NB4 (cell line): ENCODE data around the gene ZNF652.

Experiments
- MAX ChIP-seq: IDR thresholded peaks from 2 replicates; pipeline ENCODE4 v1.6.1; 2011; ENCODE audit warnings: low read depth, low read length
- TF ChIP-seq, protein P1 (sequence below): IDR thresholded peaks from one replicate; pipeline ENCODE4 v1.5.1; 2012; ENCODE audit warnings: low read depth, low read length

DNA sequence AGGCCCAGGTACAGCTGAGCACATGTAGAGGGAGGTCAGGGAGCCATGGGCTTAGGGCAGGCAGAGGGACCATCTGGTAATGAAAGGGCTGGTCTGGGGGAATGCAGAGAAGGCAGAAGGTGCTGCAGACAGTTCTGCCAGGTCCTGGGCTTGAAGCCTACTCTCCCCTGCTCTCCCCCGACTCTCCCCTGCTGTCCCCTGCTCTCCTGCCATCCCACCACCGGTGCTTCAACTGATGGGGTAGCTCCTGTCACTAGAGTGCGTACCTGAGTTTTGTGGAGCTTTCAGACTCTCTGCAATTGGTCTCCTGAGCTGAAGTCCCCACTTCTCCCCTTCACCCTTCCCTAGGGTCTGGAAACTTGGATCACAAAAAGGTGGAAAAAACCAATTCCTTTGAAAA is 94.1 kb downstream of the ZNF652 start:
- no peak for TF ChIP-seq MAX
- TF ChIP-seq, protein P1, sequence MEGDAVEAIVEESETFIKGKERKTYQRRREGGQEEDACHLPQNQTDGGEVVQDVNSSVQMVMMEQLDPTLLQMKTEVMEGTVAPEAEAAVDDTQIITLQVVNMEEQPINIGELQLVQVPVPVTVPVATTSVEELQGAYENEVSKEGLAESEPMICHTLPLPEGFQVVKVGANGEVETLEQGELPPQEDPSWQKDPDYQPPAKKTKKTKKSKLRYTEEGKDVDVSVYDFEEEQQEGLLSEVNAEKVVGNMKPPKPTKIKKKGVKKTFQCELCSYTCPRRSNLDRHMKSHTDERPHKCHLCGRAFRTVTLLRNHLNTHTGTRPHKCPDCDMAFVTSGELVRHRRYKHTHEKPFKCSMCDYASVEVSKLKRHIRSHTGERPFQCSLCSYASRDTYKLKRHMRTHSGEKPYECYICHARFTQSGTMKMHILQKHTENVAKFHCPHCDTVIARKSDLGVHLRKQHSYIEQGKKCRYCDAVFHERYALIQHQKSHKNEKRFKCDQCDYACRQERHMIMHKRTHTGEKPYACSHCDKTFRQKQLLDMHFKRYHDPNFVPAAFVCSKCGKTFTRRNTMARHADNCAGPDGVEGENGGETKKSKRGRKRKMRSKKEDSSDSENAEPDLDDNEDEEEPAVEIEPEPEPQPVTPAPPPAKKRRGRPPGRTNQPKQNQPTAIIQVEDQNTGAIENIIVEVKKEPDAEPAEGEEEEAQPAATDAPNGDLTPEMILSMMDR: no peak
